ENCODE results near the gene CR2. TPM values are rescaled to one million over a fixed set of nuclear protein-coding genes. Genes with fewer than 3 reads are reported as not detected.

Gene CR2
- polyA plus RNA-seq, 1 of the 3 experiments (the other 2 are of a cell fraction) = not detected

DNA sequence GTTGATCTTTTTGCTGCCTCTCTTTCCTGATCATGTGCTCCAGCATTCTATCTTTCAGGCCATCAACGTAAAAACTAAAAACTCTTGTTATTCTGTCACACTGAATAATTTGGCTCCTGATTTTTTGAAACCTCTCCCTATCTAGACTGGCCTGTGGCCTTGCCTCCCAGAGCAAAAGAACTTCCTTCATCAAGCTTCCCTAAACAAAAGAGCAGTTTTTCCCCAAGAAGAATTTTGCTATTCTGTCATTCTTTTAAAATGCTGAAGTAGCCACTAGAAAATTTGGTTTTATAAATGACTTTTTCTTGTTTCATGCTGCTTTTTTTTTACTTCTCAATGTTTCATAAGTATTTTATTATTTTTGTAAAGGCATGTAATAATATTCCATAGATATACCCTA lies 37.1 kb upstream of the CR2 start:
- H3F3A ChIP-seq (replicated peaks; ENCODE audit: insufficient read depth) = no peaks in the 10 kb centered on the region
- POLR2A ChIA-PET = no interaction called here
- CTCF ChIA-PET = interaction anchor here (1.3 to 4.8 kb wide), 2 partner anchors 12 to 333 kb away, joined by 4 to 23 read pairs; no protein-coding TSS in a partner anchor
- peaks cover 2% of the 10 kb centered on the region; the same call in 1 of the 2 replicates for H3K27me3 ChIP-seq (ENCODE audit: insufficient read depth)
- H3K9me2 ChIP-seq = no peaks in the 10 kb centered on the region
- no peak overlapping the region for H3K4me2 ChIP-seq
- H3K36me3 ChIP-seq (replicated peaks in 1 of 2; ENCODE audit: control insufficient read depth in 1 of 2, insufficient read depth in 2 of 2, low read length in 1 of 2) = no peaks in the 10 kb centered on the region
- no peak overlapping the region for H2AFZ ChIP-seq (ENCODE audit: low read depth)
- WGBS (ENCODE audit: low lambda C conversion rate) = 19% methylated on average over 1 of the region's 1 CpG
- TF ChIP-seq, protein P1, sequence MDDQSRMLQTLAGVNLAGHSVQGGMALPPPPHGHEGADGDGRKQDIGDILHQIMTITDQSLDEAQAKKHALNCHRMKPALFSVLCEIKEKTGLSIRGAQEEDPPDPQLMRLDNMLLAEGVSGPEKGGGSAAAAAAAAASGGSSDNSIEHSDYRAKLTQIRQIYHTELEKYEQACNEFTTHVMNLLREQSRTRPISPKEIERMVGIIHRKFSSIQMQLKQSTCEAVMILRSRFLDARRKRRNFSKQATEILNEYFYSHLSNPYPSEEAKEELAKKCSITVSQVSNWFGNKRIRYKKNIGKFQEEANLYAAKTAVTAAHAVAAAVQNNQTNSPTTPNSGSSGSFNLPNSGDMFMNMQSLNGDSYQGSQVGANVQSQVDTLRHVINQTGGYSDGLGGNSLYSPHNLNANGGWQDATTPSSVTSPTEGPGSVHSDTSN (IDR thresholded peaks at IDR 0.05) = no peak
- TF ChIP-seq, protein P2, sequence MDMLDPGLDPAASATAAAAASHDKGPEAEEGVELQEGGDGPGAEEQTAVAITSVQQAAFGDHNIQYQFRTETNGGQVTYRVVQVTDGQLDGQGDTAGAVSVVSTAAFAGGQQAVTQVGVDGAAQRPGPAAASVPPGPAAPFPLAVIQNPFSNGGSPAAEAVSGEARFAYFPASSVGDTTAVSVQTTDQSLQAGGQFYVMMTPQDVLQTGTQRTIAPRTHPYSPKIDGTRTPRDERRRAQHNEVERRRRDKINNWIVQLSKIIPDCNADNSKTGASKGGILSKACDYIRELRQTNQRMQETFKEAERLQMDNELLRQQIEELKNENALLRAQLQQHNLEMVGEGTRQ (IDR thresholded peaks at IDR 0.05; ENCODE audit: borderline replicate concordance, low read depth, low read length) = no peak
- no peak for DNase-seq
- H3K27ac ChIP-seq (ENCODE audit: low read depth in 2 of 2, low read length in 1 of 2) = no peak overlapping the region
- H4K20me1 ChIP-seq (ENCODE audit: insufficient read depth) = no peaks in the 10 kb centered on the region
- no peak overlapping the region for H3K4me3 ChIP-seq (ENCODE audit: low read depth in 2 of 2, low read length in 1 of 2)
- H3K79me2 ChIP-seq (ENCODE audit: insufficient read depth) = no peaks in the 10 kb centered on the region
- H3K9me3 ChIP-seq = no peaks in the 10 kb centered on the region
- H3K9ac ChIP-seq = no peak overlapping the region
- H3K4me1 ChIP-seq (ENCODE audit: control insufficient read depth in 1 of 2, insufficient read depth in 2 of 2, low read depth in 1 of 2, low read length in 1 of 2) = no peaks in the 10 kb centered on the region

DNA sequence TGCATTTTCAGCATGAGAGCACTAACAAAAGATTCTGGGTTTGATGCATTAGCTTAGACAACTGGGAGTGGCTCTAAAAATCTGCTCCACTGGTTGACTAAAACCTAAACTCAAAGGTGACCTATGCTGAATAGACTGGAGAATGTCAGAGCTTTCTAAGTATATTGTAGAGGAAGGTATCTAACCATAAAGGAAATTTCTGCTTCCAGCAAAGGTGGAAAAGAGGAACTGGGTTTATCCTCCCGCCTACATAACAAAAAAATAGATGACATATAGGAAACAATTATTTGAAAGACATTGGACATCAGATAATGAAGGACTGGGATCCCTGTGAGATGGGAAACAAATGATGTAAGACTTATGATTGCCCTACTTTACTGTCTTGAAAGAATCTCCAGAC lies 35.8 kb upstream of the CR2 start:
- ChIA-PET POLR2A (no interaction called here), CTCF (interaction anchor here (1.3 to 4.8 kb wide), 3 partner anchors 13 to 334 kb away, joined by 3 to 23 read pairs (median 4); no protein-coding TSS in a partner anchor)
- WGBS (ENCODE audit: low lambda C conversion rate) = 0% methylated on average over 1 of the region's 1 CpG
- Histone ChIP-seq H3K27me3 (ENCODE audit: insufficient read depth) (peaks cover 10% of the 10 kb centered on the region; the same call in 1 of the 2 replicates), H3K36me3 (replicated peaks in 1 of 2; ENCODE audit: control insufficient read depth in 1 of 2, insufficient read depth in 2 of 2, low read length in 1 of 2) (no peaks in the 10 kb centered on the region), H3K27ac (ENCODE audit: low read depth in 2 of 2, low read length in 1 of 2) (no peak overlapping the region), H3K9me3 (no peaks in the 10 kb centered on the region), H3K4me1 (ENCODE audit: control insufficient read depth in 1 of 2, insufficient read depth in 2 of 2, low read depth in 1 of 2, low read length in 1 of 2) (no peaks in the 10 kb centered on the region), H3K4me3 (ENCODE audit: low read depth in 2 of 2, low read length in 1 of 2) (no peak overlapping the region), H3K4me2 (no peak overlapping the region), H4K20me1 (ENCODE audit: insufficient read depth) (no peaks in the 10 kb centered on the region), H3K9ac (no peak overlapping the region), H3K79me2 (ENCODE audit: insufficient read depth) (no peaks in the 10 kb centered on the region), H3K9me2 (no peaks in the 10 kb centered on the region), H3F3A (replicated peaks; ENCODE audit: insufficient read depth) (no peaks in the 10 kb centered on the region), H2AFZ (ENCODE audit: low read depth) (no peak overlapping the region)
- TF ChIP-seq NRF1 (IDR thresholded peaks at IDR 0.05; ENCODE audit: low read depth, low read length) = no peak
- TF ChIP-seq RAD21 (IDR thresholded peaks at IDR 0.05; ENCODE audit: low read length) = no peak
- TF ChIP-seq, protein P3, sequence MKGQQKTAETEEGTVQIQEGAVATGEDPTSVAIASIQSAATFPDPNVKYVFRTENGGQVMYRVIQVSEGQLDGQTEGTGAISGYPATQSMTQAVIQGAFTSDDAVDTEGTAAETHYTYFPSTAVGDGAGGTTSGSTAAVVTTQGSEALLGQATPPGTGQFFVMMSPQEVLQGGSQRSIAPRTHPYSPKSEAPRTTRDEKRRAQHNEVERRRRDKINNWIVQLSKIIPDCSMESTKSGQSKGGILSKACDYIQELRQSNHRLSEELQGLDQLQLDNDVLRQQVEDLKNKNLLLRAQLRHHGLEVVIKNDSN (IDR thresholded peaks at IDR 0.05; ENCODE audit: borderline replicate concordance, low read depth) = no peak
- TF ChIP-seq SMC3 (IDR thresholded peaks at IDR 0.05; ENCODE audit: low read depth, low read length) = no peak
- TF ChIP-seq RXRA (IDR thresholded peaks at IDR 0.05; ENCODE audit: borderline replicate concordance, low read depth) = no peak
- DNase-seq = no peak

DNA sequence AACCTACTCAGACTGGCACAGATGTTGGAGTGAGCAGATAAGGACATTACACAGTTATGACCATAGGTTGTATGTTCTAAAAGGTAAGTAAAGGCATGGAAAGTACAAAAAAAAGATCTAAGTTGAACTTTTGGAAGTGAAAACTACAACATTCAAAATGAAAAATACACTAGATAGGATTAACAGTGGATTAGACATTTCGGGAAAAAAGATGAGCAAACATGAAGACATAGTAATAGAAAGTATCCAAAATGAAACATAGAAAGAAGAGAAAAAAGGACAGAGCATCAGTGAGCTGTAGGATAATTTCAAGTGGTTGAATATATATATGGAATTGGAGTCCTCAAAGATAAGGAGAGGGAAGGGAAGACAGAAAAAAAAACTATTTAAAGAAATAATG lies 34.0 kb upstream of the CR2 start:
- Histone ChIP-seq H3K9ac (no peak overlapping the region), H3K9me2 (no peaks in the 10 kb centered on the region), H3K79me2 (ENCODE audit: insufficient read depth) (no peaks in the 10 kb centered on the region), H2AFZ (ENCODE audit: low read depth) (no peak overlapping the region), H3K4me3 (ENCODE audit: low read depth in 2 of 2, low read length in 1 of 2) (no peak overlapping the region), H3K27ac (ENCODE audit: low read depth in 2 of 2, low read length in 1 of 2) (no peak overlapping the region), H3K27me3 (ENCODE audit: insufficient read depth) (peaks cover 26% of the 10 kb centered on the region), H3K4me2 (no peak overlapping the region), H3K4me1 (ENCODE audit: control insufficient read depth in 1 of 2, insufficient read depth in 2 of 2, low read depth in 1 of 2, low read length in 1 of 2) (no peaks in the 10 kb centered on the region), H3K9me3 (no peaks in the 10 kb centered on the region), H4K20me1 (ENCODE audit: insufficient read depth) (no peaks in the 10 kb centered on the region), H3K36me3 (replicated peaks in 1 of 2; ENCODE audit: control insufficient read depth in 1 of 2, insufficient read depth in 2 of 2, low read length in 1 of 2) (no peaks in the 10 kb centered on the region), H3F3A (replicated peaks; ENCODE audit: insufficient read depth) (no peaks in the 10 kb centered on the region)
- WGBS (ENCODE audit: low lambda C conversion rate) = 0% methylated on average over 1 of the region's 1 CpG
- ChIA-PET POLR2A (no interaction called here), CTCF (no interaction called here)
- no peak for DNase-seq
- TF ChIP-seq TAF1 (IDR thresholded peaks at IDR 0.05; ENCODE audit: borderline replicate concordance, low read depth, low read length) (no peak), SMC3 (IDR thresholded peaks at IDR 0.05; ENCODE audit: low read depth, low read length) (no peak), NRF1 (IDR thresholded peaks at IDR 0.05; ENCODE audit: low read depth, low read length) (no peak)
- TF ChIP-seq, protein P4, sequence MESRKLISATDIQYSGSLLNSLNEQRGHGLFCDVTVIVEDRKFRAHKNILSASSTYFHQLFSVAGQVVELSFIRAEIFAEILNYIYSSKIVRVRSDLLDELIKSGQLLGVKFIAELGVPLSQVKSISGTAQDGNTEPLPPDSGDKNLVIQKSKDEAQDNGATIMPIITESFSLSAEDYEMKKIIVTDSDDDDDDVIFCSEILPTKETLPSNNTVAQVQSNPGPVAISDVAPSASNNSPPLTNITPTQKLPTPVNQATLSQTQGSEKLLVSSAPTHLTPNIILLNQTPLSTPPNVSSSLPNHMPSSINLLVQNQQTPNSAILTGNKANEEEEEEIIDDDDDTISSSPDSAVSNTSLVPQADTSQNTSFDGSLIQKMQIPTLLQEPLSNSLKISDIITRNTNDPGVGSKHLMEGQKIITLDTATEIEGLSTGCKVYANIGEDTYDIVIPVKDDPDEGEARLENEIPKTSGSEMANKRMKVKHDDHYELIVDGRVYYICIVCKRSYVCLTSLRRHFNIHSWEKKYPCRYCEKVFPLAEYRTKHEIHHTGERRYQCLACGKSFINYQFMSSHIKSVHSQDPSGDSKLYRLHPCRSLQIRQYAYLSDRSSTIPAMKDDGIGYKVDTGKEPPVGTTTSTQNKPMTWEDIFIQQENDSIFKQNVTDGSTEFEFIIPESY (IDR thresholded peaks at IDR 0.05; ENCODE audit: borderline replicate concordance, low read depth) = no peak
- TF ChIP-seq, protein P5, sequence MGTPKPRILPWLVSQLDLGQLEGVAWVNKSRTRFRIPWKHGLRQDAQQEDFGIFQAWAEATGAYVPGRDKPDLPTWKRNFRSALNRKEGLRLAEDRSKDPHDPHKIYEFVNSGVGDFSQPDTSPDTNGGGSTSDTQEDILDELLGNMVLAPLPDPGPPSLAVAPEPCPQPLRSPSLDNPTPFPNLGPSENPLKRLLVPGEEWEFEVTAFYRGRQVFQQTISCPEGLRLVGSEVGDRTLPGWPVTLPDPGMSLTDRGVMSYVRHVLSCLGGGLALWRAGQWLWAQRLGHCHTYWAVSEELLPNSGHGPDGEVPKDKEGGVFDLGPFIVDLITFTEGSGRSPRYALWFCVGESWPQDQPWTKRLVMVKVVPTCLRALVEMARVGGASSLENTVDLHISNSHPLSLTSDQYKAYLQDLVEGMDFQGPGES (IDR thresholded peaks at IDR 0.05; ENCODE audit: low read depth, low read length) = no peak

Measured in SK-N-SH (cell line).